OCI-LY1 (cell line): ENCODE data around the gene CTNNA3.

Experiments
- H2AFZ ChIP-seq: fragments of 200-600 bp; sonication (generic), shearing (Covaris generic); 2 replicates; pipeline ENCODE4 v1.6.0; 2014; ENCODE audit warnings: antibody characterized with exemption, mild to moderate bottlenecking, low read length
- H3F3A ChIP-seq: fragments of 200-600 bp; sonication (generic), shearing (Covaris generic); 2 replicates; pipeline ENCODE4 v1.6.0; 2014; ENCODE audit warnings: mild to moderate bottlenecking, antibody characterized with exemption, low read length, moderate library complexity; ENCODE audit not compliant: insufficient read depth
- H3K27ac ChIP-seq: fragments of 200-600 bp; sonication (generic); 2 replicates; pipeline ENCODE4 v1.5.1; 2014; ENCODE audit warnings: low read length, mixed run types, mild to moderate bottlenecking, low read depth; ENCODE audit not compliant: poor library complexity, severe bottlenecking
- H3K27me3 ChIP-seq: fragments of 200-600 bp; sonication (generic); 2 replicates; pipeline ENCODE4 v1.6.0; 2014; ENCODE audit warnings: antibody characterized with exemption, mild to moderate bottlenecking, low read length, moderate library complexity; ENCODE audit not compliant: insufficient read depth
- H3K36me3 ChIP-seq: fragments of 200-600 bp; sonication (generic); 2 replicates; pipeline ENCODE4 v1.6.1; 2014; ENCODE audit warnings: mild to moderate bottlenecking, antibody characterized with exemption, low read length, moderate library complexity, mixed read lengths; ENCODE audit not compliant: insufficient read depth
- H3K4me1 ChIP-seq: fragments of 200-600 bp; sonication (generic); 2 replicates; pipeline ENCODE4 v1.5.1; 2014; ENCODE audit warnings: mild to moderate bottlenecking, low read length, moderate library complexity; ENCODE audit not compliant: insufficient read depth, severe bottlenecking
- H3K4me2 ChIP-seq: fragments of 200-600 bp; sonication (generic), shearing (Covaris generic); 2 replicates; pipeline ENCODE4 v1.6.1; 2014; ENCODE audit warnings: low read length
- H3K4me3 ChIP-seq: fragments of 200-600 bp; sonication (generic); 2 replicates; pipeline ENCODE4 v1.5.1; 2014; ENCODE audit warnings: low read length, low read depth, mild to moderate bottlenecking, mixed read lengths; ENCODE audit not compliant: poor library complexity, severe bottlenecking
- H3K79me2 ChIP-seq: fragments of 200-600 bp; shearing (Covaris generic); 2 replicates; pipeline ENCODE4 v1.6.1; 2016; ENCODE audit warnings: mixed run types, low read length, mixed read lengths; ENCODE audit not compliant: insufficient read depth
- H3K9ac ChIP-seq: fragments of 200-600 bp; sonication (generic), shearing (Covaris generic); 2 replicates; pipeline ENCODE4 v1.6.1; 2014; ENCODE audit warnings: mild to moderate bottlenecking, low read length, mixed read lengths
- H3K9me2 ChIP-seq: fragments of 200-600 bp; sonication (generic), shearing (Covaris generic); 2 replicates; pipeline ENCODE4 v1.6.1; 2014; ENCODE audit warnings: low read depth, mild to moderate bottlenecking, low read length, mixed read lengths
- H3K9me3 ChIP-seq: fragments of 200-600 bp; shearing (Covaris generic); 2 replicates; pipeline ENCODE4 v1.6.1; 2014; ENCODE audit warnings: low read length, mixed read lengths
- H4K20me1 ChIP-seq: fragments of 200-600 bp; sonication (generic), shearing (Covaris generic); 2 replicates; pipeline ENCODE4 v1.6.0; 2016; ENCODE audit warnings: mild to moderate bottlenecking, low read length; ENCODE audit not compliant: insufficient read depth
- EZH2 ChIP-seq: fragments of 200-600 bp; sonication (generic), shearing (Covaris generic); IDR thresholded peaks from 2 replicates; pipeline ENCODE4 v1.8.0; 2017; ENCODE audit warnings: borderline replicate concordance, mixed run types, mild to moderate bottlenecking, antibody characterized with exemption, low read length, moderate library complexity, mixed read lengths
- TF ChIP-seq, protein P1 (sequence below): fragments of 200-600 bp; sonication (generic), shearing (Covaris generic); IDR thresholded peaks from 2 replicates; pipeline ENCODE4 v1.5.1; 2017; ENCODE audit warnings: mild to moderate bottlenecking, antibody characterized with exemption, low read length, moderate library complexity, mixed read lengths

Gene CTNNA3

DNA sequence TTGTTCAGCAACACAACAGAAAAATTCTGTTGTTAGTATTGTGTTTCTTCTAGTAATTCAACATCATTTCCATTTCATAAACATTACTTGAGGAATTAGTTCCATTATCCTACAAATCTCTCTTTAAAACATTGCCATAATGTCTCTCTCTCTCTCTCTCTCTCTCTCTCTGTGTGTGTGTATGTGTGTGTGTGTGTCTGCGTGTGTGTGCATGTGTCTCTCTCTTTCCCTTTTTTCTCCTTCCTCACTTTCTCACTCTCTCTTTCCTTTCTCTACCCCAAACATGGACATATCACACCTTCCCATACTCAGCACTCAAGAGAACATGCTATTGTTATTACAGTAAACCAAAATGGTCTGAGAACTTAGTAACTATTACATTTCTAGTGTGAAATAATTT is 753.6 kb downstream of the CTNNA3 start:
- H3K27ac ChIP-seq: no peak overlapping the region

DNA sequence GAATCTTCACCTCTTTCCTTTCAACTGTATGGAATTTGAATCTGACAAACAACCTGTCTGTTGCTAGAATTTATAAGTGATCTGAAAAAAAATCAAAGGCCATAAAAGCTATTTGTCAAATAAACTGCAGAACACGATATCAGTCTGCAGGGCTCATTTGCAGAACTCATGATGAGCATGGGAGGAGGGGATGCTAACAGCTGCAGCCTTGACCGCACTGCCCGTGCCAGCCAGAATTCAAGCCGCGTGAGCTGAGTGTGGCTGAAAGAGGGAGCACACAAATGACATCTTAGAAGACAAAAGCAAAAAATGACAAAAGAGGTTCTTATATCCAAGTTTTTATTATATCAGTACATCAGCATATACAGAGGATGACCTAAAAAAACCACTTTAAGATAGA is 754.5 kb downstream of the CTNNA3 start:
- Histone ChIP-seq H3K27me3 (no peaks in the 10 kb centered on the region), H3K27ac (no peak overlapping the region), H3K79me2 (no peaks in the 10 kb centered on the region), H3K4me3 (no peak overlapping the region), H4K20me1 (no peaks in the 10 kb centered on the region), H3K9me2 (no peaks in the 10 kb centered on the region), H3K9ac (no peak overlapping the region), H3K4me2 (no peak overlapping the region), H3F3A (no peaks in the 10 kb centered on the region), H3K36me3 (no peaks in the 10 kb centered on the region), H2AFZ (no peak overlapping the region), H3K4me1 (no peaks in the 10 kb centered on the region), H3K9me3 (no peaks in the 10 kb centered on the region)
- TF ChIP-seq EZH2: no peak
- TF ChIP-seq, protein P1, sequence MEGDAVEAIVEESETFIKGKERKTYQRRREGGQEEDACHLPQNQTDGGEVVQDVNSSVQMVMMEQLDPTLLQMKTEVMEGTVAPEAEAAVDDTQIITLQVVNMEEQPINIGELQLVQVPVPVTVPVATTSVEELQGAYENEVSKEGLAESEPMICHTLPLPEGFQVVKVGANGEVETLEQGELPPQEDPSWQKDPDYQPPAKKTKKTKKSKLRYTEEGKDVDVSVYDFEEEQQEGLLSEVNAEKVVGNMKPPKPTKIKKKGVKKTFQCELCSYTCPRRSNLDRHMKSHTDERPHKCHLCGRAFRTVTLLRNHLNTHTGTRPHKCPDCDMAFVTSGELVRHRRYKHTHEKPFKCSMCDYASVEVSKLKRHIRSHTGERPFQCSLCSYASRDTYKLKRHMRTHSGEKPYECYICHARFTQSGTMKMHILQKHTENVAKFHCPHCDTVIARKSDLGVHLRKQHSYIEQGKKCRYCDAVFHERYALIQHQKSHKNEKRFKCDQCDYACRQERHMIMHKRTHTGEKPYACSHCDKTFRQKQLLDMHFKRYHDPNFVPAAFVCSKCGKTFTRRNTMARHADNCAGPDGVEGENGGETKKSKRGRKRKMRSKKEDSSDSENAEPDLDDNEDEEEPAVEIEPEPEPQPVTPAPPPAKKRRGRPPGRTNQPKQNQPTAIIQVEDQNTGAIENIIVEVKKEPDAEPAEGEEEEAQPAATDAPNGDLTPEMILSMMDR: no peak

More for the DNA sequence above, 753.6 kb downstream of the CTNNA3 start:
- no peak overlapping the region for H3K4me3 ChIP-seq
- H3K4me2 ChIP-seq: no peak overlapping the region
- no peaks in the 10 kb centered on the region for H3K4me1 ChIP-seq
- no peaks in the 10 kb centered on the region for H4K20me1 ChIP-seq
- H3K27me3 ChIP-seq: no peaks in the 10 kb centered on the region
- H3F3A ChIP-seq: no peaks in the 10 kb centered on the region
- H2AFZ ChIP-seq: no peak overlapping the region
- no peaks in the 10 kb centered on the region for H3K9me3 ChIP-seq
- H3K9me2 ChIP-seq: no peaks in the 10 kb centered on the region
- no peaks in the 10 kb centered on the region for H3K79me2 ChIP-seq
- TF ChIP-seq EZH2: no peak
- TF ChIP-seq, protein P1: no peak
- H3K9ac ChIP-seq: no peak overlapping the region
- no peaks in the 10 kb centered on the region for H3K36me3 ChIP-seq

DNA sequence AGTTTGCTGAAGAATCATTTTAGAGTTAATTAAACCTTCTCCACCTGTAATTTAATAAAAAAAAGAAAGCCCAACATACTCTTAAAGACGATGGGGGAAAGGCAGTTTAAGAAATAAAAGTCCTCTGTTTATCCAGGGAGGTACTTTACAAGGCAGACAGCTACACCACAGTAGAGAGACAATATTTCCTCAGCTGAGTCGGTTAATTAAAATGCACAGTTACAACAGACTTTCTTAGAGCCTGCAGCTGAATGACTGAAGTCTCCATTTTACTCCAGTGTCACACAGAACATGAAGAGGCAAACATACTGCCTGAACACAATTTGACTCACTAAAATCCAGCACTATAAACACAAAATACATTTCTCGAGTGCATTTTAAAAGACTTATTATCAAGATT is 755.0 kb downstream of the CTNNA3 start:
- TF ChIP-seq, protein P1: no peak
- no peak for TF ChIP-seq EZH2
- no peak overlapping the region for H3K4me2 ChIP-seq
- no peaks in the 10 kb centered on the region for H3K9me2 ChIP-seq

More for the DNA sequence above, 755.0 kb downstream of the CTNNA3 start:
- H3K27me3 ChIP-seq: no peaks in the 10 kb centered on the region
- H3K4me1 ChIP-seq: no peaks in the 10 kb centered on the region
- H2AFZ ChIP-seq: no peak overlapping the region
- H3K4me3 ChIP-seq: no peak overlapping the region
- H3K79me2 ChIP-seq: no peaks in the 10 kb centered on the region
- H3K9me3 ChIP-seq: no peaks in the 10 kb centered on the region
- no peaks in the 10 kb centered on the region for H3F3A ChIP-seq
- H3K9ac ChIP-seq: no peak overlapping the region
- no peaks in the 10 kb centered on the region for H4K20me1 ChIP-seq
- H3K27ac ChIP-seq: no peak overlapping the region
- no peaks in the 10 kb centered on the region for H3K36me3 ChIP-seq
